Inferior parietal cortex (tissue), 1 donor: Measurements from ENCODE around the gene ACSM5.

Experiments
- DNase-seq: peaks from one replicate; pipeline ENCODE4 v3.0.0-alpha.2; 2016; ENCODE audit errors: extremely low spot score

Gene ACSM5, protein sequence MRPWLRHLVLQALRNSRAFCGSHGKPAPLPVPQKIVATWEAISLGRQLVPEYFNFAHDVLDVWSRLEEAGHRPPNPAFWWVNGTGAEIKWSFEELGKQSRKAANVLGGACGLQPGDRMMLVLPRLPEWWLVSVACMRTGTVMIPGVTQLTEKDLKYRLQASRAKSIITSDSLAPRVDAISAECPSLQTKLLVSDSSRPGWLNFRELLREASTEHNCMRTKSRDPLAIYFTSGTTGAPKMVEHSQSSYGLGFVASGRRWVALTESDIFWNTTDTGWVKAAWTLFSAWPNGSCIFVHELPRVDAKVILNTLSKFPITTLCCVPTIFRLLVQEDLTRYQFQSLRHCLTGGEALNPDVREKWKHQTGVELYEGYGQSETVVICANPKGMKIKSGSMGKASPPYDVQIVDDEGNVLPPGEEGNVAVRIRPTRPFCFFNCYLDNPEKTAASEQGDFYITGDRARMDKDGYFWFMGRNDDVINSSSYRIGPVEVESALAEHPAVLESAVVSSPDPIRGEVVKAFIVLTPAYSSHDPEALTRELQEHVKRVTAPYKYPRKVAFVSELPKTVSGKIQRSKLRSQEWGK

GRCh38 chr16:20409398-20410120 lies at the start of gene ACSM5:
Gene ACSM5 (plus strand): TSS chr16:20409534. CDS start chr16:20411485, 1,951 bp downstream.
- DNase-seq, result peak; percentile 12

DNA sequence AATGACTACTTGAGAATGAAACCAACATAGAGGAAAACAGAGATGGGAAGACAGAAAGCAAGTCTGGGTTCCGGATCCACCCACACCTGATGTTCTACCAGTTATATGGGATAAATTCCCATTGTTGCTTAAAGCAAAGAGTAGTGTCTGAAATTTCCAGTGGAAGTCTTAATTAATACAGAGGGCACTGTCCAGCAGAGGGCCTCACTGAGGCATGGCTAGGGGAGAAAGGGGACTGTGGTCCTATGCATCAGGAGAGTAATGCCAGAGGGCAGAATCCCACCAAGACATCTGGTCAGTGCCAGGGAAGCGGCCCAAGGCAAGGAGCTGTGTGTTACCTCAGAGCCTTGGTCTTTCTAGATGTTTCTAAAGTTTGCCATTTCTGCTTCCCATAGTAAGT lies 49.3 kb upstream of the ACSM5 start:
- no peak for DNase-seq

- DNase-seq, result no peak
Observed at GRCh38 chr16:20363191-20363590, 46.1 kb upstream of the ACSM5 start.

DNA sequence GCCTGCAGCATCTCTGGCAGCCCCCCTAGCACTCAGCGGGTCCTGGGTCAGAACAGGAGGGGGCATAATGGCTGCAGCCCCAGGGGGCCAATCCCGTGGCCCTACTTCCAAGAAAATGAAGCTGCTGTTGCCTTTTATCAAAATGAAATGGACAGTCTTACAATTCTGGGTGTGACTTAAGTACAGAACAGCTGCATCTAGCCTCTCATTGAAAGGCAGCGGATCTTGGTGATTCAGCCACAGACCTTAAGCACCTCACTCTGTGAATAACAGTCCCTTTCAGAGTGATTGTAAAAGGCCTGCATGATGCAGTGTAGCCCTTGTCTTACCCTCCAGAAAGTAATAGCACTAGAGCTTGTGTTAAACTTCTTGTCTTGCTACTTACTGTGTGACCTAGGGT lies 45.3 kb upstream of the ACSM5 start:
- no peak for DNase-seq

GRCh38 chr16:20369452-20370054 lies 39.8 kb upstream of the ACSM5 start:
- DNase-seq, result no peak

DNA sequence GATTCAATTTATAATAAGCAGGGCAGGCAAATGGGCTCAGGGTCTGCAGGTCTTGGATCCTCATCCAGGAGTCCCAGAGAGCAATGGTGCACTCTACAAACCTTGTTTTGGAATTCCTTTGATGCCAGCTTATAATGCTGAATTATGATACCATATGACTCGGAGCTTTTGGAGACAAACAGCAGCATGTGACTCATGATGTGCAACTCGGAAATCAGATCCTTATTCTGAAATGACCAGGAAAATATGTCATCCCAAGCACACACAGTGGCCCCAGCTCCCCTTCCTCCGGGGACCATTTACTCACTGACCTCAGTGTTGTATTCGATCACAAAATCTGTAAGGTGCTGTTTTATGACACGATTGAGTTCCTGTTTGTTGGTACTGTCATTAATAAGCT lies 36.6 kb upstream of the ACSM5 start:
- no peak for DNase-seq

DNA sequence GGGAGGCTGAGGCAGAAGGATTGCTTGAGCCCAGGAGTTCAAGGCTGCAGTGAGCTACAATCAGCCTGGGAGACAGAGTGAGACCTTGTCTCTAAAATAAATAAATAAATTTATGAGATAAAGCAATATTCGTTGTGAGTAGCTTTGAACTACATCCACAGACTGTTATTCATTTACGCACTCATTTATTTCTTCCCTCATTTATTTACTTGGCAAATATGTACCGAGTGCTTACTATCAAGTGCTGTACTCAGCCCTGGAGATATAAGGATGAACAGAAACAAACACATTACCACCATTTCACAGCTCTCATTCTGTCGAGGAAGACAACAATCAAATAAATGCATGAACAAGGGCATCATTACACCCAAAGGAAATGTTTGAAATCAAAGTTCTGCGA lies 32.2 kb upstream of the ACSM5 start:
- no peak for DNase-seq

GRCh38 chr16:20380782-20381181 lies 28.6 kb upstream of the ACSM5 start:
- no peak for DNase-seq

DNA sequence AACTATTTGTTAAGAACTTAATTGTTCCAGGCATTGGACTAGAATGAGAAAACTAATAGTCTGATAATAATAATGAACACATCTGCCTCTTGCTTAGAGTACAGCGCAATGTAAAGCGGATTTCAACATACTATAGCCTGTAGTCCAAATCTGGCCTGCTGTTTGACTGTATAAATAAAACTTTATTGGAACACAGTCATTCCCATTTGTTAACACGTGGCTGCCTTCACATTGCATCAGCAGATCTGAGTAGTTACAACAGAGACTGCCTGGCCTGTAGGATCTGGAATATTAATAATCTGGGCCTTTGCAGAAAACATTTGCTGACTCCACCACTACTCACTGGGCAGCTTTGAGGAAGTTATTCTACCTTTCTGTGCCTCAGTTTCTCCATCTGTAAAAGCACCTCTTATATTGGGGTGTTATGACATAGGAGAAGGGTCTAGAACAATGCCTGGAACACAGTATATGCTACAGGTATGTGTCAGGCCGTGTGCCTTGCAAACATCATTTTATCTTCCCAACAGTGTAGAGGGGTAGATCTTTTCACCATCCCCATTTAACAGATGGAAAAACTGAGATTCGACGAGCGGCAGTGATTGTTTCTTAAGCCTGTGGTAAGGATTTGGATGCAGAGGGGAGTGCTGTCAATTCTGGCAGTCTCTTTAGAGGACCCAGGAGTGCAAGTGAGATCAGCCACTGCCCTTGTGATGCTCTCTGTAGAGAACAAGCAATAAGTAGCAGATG lies 27.0 kb upstream of the ACSM5 start:
- DNase-seq, result no peak

- DNase-seq, result peak; percentile 81
Observed at GRCh38 chr16:20383106-20384029, 26.0 kb upstream of the ACSM5 start.

- peak; percentile 76 for DNase-seq
Observed at GRCh38 chr16:20385844-20386832, 23.2 kb upstream of the ACSM5 start.

- DNase-seq, result no peak
Observed at GRCh38 chr16:20387978-20388377, 21.4 kb upstream of the ACSM5 start.

DNA sequence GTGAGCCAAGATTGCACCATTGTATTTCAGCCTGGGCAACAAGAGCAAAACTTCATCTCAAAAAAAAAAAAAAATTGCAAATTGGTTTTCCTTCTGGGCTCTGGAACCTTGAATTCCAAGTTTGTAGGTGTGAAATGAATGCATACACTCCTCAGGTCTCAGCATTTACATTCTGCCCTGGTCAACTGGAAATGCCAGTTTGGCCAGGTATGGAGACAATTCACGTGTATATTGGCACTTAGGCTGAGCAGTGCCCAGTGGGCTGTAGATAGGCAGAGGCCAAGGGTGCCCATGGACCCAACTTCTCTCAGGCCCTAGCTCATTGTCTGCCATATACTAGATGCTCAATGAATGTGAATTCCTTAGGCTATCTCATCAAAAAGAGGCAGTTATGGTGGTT lies 20.5 kb upstream of the ACSM5 start:
- DNase-seq, result no peak

DNA sequence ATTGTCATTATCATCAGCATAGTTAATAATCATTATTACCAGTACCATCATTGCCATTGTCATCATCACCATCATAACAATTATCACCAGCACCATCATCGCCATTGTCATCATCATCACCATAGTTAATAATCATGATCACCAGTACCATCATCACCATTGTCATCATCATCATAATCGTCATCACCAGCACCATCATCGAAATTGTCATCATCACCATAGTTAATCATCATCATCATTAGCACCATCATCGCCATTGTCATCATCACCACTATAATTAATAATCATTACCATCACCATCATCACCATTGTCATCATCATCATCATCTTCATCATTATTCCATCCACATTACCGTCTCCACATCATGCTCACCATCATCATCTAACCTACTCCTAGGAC lies 18.3 kb upstream of the ACSM5 start:
- DNase-seq, result no peak

DNA sequence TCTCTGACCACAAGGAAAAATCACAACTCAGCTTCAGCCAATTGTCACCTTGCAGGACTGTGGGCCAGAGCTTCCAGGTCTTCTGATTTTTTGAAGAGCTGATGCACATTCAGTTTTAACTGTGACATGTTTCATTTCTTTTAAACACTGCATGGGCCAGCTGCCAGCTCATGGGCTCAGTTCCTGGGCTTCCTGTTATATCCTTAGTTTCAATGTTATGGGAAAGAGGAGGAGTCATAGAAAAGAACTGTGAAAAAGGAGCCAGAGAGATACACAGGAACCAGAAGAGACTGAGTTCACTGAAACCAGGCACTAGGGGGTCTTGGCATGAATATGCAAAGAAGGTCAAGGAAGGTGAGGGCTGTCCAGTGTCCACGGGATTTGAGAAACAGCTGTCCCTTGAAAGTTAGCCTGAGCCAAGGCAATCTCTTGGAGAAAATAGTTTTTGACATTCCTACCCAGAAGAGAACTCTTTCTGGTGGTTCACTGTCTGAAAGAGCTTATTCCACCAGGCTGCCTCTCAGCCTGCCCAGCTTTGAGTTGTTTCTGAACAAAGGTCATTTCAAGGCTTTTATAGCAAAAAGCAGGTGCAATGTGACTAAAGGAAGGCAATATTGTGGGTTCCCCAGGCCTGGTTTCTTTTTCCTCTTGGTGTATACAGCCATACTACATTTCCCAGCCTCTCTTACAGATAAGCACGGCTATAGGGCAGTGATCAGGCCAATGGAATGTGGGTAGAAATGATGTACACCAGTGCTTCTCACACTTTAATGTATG lies 15.3 kb upstream of the ACSM5 start:
- no peak for DNase-seq

DNA sequence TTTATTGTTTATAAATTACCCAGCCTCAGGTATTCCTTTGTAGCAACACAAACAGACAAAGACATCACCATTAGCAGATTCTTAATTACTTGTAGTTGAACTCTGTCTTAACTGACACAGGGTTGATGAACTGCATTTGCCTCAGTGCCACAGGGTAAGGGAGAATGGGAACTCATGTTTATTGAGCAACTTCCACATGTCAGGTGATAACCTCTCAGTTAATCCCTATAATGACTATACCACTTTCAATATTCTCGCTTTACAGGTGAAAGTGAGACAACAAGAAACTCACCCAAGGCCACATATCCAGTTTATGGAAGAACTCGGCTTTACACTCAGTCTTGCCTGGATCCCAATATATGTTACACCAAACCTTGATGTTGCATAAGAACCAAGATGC lies 13.4 kb upstream of the ACSM5 start:
- no peak for DNase-seq

DNA sequence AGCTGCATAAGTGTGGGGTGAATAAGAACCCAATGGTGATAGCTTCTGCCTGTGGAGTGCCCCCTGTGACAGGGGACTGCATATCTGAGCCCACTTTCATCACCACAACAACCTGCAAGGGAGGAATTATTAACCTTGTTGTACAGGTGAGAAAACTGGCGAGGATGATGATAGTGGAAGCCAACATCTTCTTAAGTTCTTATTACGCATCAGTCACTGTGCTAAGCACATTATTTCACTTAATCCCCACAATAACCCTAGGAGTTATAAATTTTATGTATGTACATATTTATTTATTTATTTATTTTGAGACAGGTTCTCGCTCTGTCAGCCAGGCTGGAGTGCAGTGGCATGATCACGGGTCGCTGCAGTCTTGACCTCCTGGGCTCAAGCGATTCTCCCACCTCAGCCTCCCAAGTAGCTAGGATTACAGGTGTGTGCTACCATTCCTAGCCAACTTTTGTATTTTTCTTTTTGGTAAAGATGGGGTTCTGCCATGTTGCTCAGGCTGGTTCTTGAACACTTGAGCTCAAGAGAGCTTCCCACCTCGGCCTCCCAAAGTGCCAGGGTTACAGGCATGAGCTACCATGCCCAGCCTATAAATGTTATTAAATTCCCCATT lies 12.4 kb upstream of the ACSM5 start:
- DNase-seq, result no peak

DNA sequence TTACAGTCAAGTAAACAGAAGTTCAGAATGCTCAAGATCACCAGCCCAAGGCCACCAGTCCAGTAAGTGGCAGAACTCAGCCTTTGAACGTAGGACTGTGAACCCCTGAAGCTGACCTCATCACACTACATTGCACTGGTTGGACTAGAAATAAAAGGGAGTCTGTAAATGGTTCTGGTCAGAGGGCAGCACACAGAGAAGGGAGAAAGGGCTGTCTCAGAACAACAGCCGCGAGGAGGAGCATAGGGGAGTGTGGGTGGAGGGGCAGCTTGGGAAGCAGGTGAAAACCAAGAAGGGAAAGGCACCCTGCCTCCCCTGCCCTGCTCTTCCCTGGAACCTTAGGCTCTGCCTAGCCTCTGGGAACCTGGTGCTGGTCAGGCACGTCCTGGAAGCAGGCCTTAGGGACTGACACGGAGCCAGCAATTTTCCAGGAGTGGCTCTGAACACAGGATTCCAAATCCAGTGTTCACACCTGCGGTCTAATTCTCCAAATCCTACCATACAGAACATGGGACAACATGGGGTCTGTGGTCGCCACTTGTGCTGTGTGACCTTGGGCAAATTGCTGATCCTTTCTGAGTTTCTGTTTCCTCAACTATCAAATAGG lies 11.8 kb upstream of the ACSM5 start:
- no peak for DNase-seq
